GM12878 (cell line): ENCODE data around the gene FDXR. TPM values are rescaled to one million over a fixed set of nuclear protein-coding genes. Genes with fewer than 3 reads are reported as not detected.

ENCODE experiments used
- ATAC-seq: fragments of 200-7000 bp; cut with Tn5 transposase; 3 replicates; pipeline ENCODE4 v1.9.1; 2020; ENCODE audit warnings: mild to moderate bottlenecking, moderate library complexity
- BruUV-seq: library from RNA; stranded (reverse); fragments of 400-500 nt; replicated peaks from 2 replicates; lab custom pipeline; 2021; lab: Mats Ljungman, UMichigan
- CTCF ChIA-PET: fragments of 300-600 bp; sonication (Branson Sonifier 250); formaldehyde crosslinking; extraction: SDS; loops from one replicate; lab custom pipeline; 2021; ENCODE audit warnings: inconsistent platforms; lab: Yijun Ruan, JAX
- POLR2A ChIA-PET: fragments of 350-600 bp; formaldehyde crosslinking; extraction: SDS; loops from one replicate; lab custom pipeline; 2021; ENCODE audit warnings: inconsistent platforms; lab: Charles Lee
- RAD21 ChIA-PET: fragments of 300-600 bp; sonication (Branson Sonifier 250); formaldehyde crosslinking; loops from one replicate; lab custom pipeline; 2023; ENCODE audit warnings: antibody characterized with exemption; ENCODE audit not compliant: unreplicated experiment; lab: Charles Lee
- SMC1A ChIA-PET: fragments of 300-600 bp; sonication (Branson Sonifier 250); formaldehyde crosslinking; loops from one replicate; lab custom pipeline; 2023; ENCODE audit not compliant: unreplicated experiment, uncharacterized antibody; lab: Charles Lee
- DNase-seq: peaks from one replicate; pipeline ENCODE4 v3.0.0-alpha.2; 2011; ENCODE audit warnings: low read depth, low spot score
- FAIRE-seq: peaks from 3 replicates; lab custom pipeline; 2011; peaks lifted over from hg19 to GRCh38; lab: Jason Lieb, UNC
- H2AFZ ChIP-seq: 2 replicates; pipeline ENCODE4 v1.6.0; 2011; ENCODE audit warnings: low read depth, low read length, control low read depth; ENCODE audit not compliant: control insufficient read depth
- H3K27ac ChIP-seq: 2 replicates; pipeline ENCODE4 v1.5.1; 2011; ENCODE audit warnings: control low read depth; ENCODE audit not compliant: control insufficient read depth, insufficient read depth
- H3K27me3 ChIP-seq, 2 experiments: replicated peaks in 1 of 2; 2 replicates each; pipeline versions ENCODE4 v1.6.0 to v1.6.1; 2011; ENCODE audit warnings: low read length in 1 of 2; ENCODE audit not compliant: control insufficient read depth in 2 of 2, insufficient read depth in 2 of 2
- H3K36me3 ChIP-seq, 2 experiments: 2 replicates each; pipeline ENCODE4 v1.5.1; 2011; ENCODE audit warnings: low read length in 1 of 2; ENCODE audit not compliant: control insufficient read depth in 2 of 2, insufficient read depth in 2 of 2
- H3K4me1 ChIP-seq: 2 replicates; pipeline ENCODE4 v1.6.1; 2011; ENCODE audit warnings: mild to moderate bottlenecking, low read length, moderate library complexity, mixed read lengths; ENCODE audit not compliant: control insufficient read depth, insufficient read depth
- H3K4me2 ChIP-seq: 2 replicates; pipeline ENCODE4 v1.6.0; 2011; ENCODE audit warnings: control low read depth; ENCODE audit not compliant: control insufficient read depth, insufficient read depth
- H3K4me3 ChIP-seq: fragments of 200-600 bp; sonication (generic); 2 replicates; pipeline ENCODE4 v1.5.1; 2016
- H3K79me2 ChIP-seq: 2 replicates; pipeline ENCODE4 v1.6.0; 2011; ENCODE audit warnings: low read length; ENCODE audit not compliant: control insufficient read depth, insufficient read depth
- H3K9ac ChIP-seq: 2 replicates; pipeline ENCODE4 v1.8.0; 2011; ENCODE audit warnings: low read length, control low read depth, mixed read lengths; ENCODE audit not compliant: control insufficient read depth, insufficient read depth
- H3K9me3 ChIP-seq: replicated peaks from 3 replicates; pipeline ENCODE4 v1.5.1; 2011; ENCODE audit warnings: mild to moderate bottlenecking, low read length; ENCODE audit not compliant: control insufficient read depth, insufficient read depth
- H4K20me1 ChIP-seq: 2 replicates; pipeline ENCODE4 v1.6.0; 2011; ENCODE audit not compliant: control insufficient read depth, insufficient read depth
- BRCA1 ChIP-seq: IDR thresholded peaks from 2 replicates; pipeline ENCODE4 v1.6.1; 2011; ENCODE audit warnings: low read depth, low read length, improper control_type of control experiment
- CREB1 ChIP-seq: IDR thresholded peaks from 2 replicates; pipeline ENCODE4 v1.6.1; 2012; ENCODE audit warnings: low read depth, mild to moderate bottlenecking, inconsistent platforms
- IRF5 ChIP-seq: fragments of 450-650 bp; IDR thresholded peaks from 2 replicates; pipeline ENCODE4 v1.6.1; 2017; ENCODE audit warnings: borderline replicate concordance
- KLF5 ChIP-seq: fragments of 450-650 bp; IDR thresholded peaks from 2 replicates; pipeline ENCODE4 v1.6.1; 2014; ENCODE audit warnings: mild to moderate bottlenecking; ENCODE audit not compliant: partially characterized antibody
- POLR2AphosphoS2 ChIP-seq: IDR thresholded peaks from 2 replicates; pipeline ENCODE4 v1.6.1; 2011; ENCODE audit warnings: low read depth, mild to moderate bottlenecking, low read length, improper control_type of control experiment, moderate library complexity
- RAD21 ChIP-seq: IDR thresholded peaks from 2 replicates; pipeline ENCODE4 v1.6.1; 2011; ENCODE audit warnings: mild to moderate bottlenecking, low read depth, low read length, moderate library complexity; ENCODE audit not compliant: insufficient read depth
- SKIL ChIP-seq: fragments of 450-650 bp; IDR thresholded peaks from 2 replicates; pipeline ENCODE4 v1.6.1; 2017; ENCODE audit warnings: mild to moderate bottlenecking, low read depth, inconsistent platforms; ENCODE audit not compliant: poor library complexity, severe bottlenecking
- SMC3 ChIP-seq: IDR thresholded peaks from 2 replicates; pipeline ENCODE4 v1.6.1; 2011; ENCODE audit warnings: low read length, improper control_type of control experiment, borderline replicate concordance
- ZBTB11 ChIP-seq: fragments of 450-650 bp; formaldehyde crosslinking; IDR thresholded peaks from 2 replicates; pipeline ENCODE4 v1.5.0; 2022; ENCODE audit warnings: mild to moderate bottlenecking, missing genetic modification characterization
- ZZZ3 ChIP-seq: IDR thresholded peaks from 2 replicates; pipeline ENCODE4 v1.6.1; 2011; ENCODE audit warnings: low read depth; ENCODE audit not compliant: control insufficient read depth, insufficient read length
- WGBS: methylation state at CpG from one replicate; pipeline ENCODE4 v1.1.6; 2016; ENCODE audit warnings: low lambda C conversion rate; ENCODE audit not compliant: insufficient replicate concordance, insufficient coverage; ENCODE audit errors: missing lambda C conversion rate; 5-methylcytosine and 5-hydroxymethylcytosine counted together
- in situ Hi-C: fragments of 300-500 bp; cut with MboI; formaldehyde crosslinking; loops from 9 replicates; pipeline ENCODE4 v1.14.3; 2018; ENCODE audit warnings: mixed read lengths
- intact Hi-C: fragments of 100-400 bp; cut with micrococcal nuclease; formaldehyde crosslinking; loops from one replicate; pipeline ENCODE4 v1.14.2; 2022; ENCODE audit not compliant: unreplicated experiment
- polyA plus RNA-seq, 11 experiments: library from polyadenylated mRNA; depleted of rRNA in 4 of 11; unstranded in 6 of 11; stranded (reverse) in 5 of 11; fragments of >200 nt; fragmentation: Nextera tagmentation in 4 of 11; fragmentation: Illumina TruSeq in 1 of 11; extraction: Ambion mirVana in 4 of 11; extraction: Trizol in 1 of 11; gene quantifications; 1 replicate in 1 of 11; 2 replicates in 10 of 11; pipeline versions ENCODE4 v1.2.1 to v1.2.3, GENCODE V29; 2011 to 2016; ENCODE audit warnings: inconsistent platforms in 2 of 11, missing spikeins in 2 of 11, low read depth in 1 of 11
- total RNA-seq, 4 experiments: library from RNA; depleted of rRNA in 3 of 4; stranded (reverse); fragments of >200 nt in 3 of 4; fragmentation: Illumina TruSeq in 1 of 4; extraction: Trizol in 1 of 4; gene quantifications; 2 replicates each; pipeline versions ENCODE4 v1.2.1 to v1.2.3, GENCODE V29; 2013 to 2021

The FDXR gene
- total and polyA plus RNA-seq, 10 of the 15 experiments (the other 5 are each of a cell fraction or from before 2014, with no cell fraction given), result 0.85 to 162 (median 48.2) TPM

DNA sequence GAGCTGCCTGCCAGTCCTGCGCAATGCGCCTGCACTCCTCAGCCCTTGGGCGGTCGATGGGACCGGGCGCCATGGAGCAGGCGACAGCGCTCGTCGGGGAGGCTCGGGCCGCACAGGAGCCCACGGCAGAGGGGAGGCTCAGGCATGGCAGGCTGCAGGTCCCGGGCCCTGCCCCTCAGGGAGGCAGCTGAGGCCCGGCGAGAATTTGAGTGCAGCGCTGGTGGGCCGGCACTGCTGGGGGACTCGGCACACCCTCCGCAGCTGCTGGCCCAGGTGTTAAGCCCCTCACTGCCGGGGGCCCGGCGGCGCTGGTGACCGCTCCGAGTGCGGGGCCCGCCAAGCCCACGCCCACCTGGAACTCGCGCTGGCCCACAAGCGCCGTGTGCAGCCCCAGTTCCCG is 34.2 kb upstream of the FDXR start:
- SMC1A ChIA-PET, result no interaction called here
- no peaks in the 10 kb centered on the region for H3K36me3 ChIP-seq
- H3K4me3 ChIP-seq, result no peak overlapping the region
- no TSS peak for BruUV-seq
- FAIRE-seq (no peak), DNase-seq (no peak), ATAC-seq (no peak)
- CTCF ChIA-PET, result interaction anchor here (1.2 kb wide), 1 partner anchor 54 kb away, joined by 5 read pairs; no protein-coding TSS in a partner anchor
- intact Hi-C loops, result no loop called here
- WGBS, result 83% methylated on average over 34 of the region's 34 CpGs
- H3K9me3 ChIP-seq, result no peaks in the 10 kb centered on the region
- RAD21 ChIA-PET, result no interaction called here
- no peaks in the 10 kb centered on the region for H3K79me2 ChIP-seq
- no peak overlapping the region for H2AFZ ChIP-seq
- no peak overlapping the region for H3K27ac ChIP-seq
- H3K4me2 ChIP-seq, result no peak overlapping the region
- in situ Hi-C loops, result no loop called here
- no peaks in the 10 kb centered on the region; a peak in 2 of 4 replicates for H3K27me3 ChIP-seq
- H3K4me1 ChIP-seq, result no peaks in the 10 kb centered on the region
- no peaks in the 10 kb centered on the region for H4K20me1 ChIP-seq
- TF ChIP-seq IRF5 (no peak), SKIL (no peak), POLR2AphosphoS2 (no peak), ZBTB11 (no peak), ZZZ3 (no peak), KLF5 (no peak), SMC3 (no peak), BRCA1 (no peak), RAD21 (no peak), CREB1 (no peak)
- H3K9ac ChIP-seq, result no peak overlapping the region
- POLR2A ChIA-PET, result no interaction called here
